GM18873 (cell line): ENCODE data around the gene RYR3.

Experiments
- ATAC-seq: cut with Tn5 transposase; IDR thresholded peaks from one replicate; pipeline ENCODE4 v1.9.1; 2021; ENCODE audit warnings: mild to moderate bottlenecking, moderate library complexity, moderate number of reproducible peaks; ENCODE audit not compliant: unreplicated experiment, low FRiP score

The RYR3 gene

GRCh38 chr15:33443708-33444107 lies 132.9 kb downstream of the RYR3 start:
- no peak for ATAC-seq

- ATAC-seq: no peak
These were observed 135.2 kb downstream of the RYR3 start for GRCh38 chr15:33445984-33446383.

GRCh38 chr15:33448151-33448550 lies 137.4 kb downstream of the RYR3 start:
- ATAC-seq: no peak

- ATAC-seq: no peak
These were observed 138.3 kb downstream of the RYR3 start for GRCh38 chr15:33448961-33449606.

DNA sequence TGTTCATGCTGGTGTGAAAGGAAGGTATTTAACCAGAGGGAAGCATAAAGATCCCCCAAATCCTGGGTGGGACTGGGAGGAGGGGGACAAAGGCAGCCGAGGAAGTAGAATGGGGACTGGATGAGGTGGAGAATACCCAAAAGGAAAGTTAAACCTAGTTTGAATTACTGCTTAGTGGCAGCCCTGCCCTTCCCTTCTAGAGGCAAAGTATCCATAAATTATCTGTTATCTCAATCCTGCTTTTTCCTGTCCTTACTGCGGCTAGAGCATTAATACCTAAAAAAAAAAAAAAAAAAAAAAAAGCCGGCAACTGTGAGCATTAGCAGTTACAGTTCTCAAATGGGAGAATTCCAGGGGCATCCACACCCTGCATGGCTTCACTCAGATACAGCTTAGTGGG lies 139.0 kb downstream of the RYR3 start:
- ATAC-seq: no peak

DNA sequence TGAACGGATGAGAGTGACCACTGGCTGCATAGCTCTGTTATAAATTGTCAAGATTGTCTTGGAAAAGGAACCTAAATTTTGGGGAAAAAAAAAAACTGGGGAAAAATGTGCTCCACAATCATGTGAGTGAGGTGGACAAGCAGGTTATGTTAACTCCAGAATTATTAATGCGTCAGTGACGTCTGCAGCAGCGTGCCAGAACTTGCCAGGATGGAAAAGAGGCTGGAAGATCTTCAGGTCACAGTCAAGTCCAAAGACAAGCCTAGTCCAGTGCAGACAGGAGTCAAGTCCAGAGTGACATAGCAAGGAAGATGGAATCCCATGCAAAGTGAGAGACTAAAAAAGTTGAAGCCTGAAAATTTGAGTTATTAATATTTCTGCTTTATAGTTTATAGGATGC lies 140.6 kb downstream of the RYR3 start:
- ATAC-seq: no peak

- no peak for ATAC-seq
These were observed 143.0 kb downstream of the RYR3 start for GRCh38 chr15:33453761-33454160.

DNA sequence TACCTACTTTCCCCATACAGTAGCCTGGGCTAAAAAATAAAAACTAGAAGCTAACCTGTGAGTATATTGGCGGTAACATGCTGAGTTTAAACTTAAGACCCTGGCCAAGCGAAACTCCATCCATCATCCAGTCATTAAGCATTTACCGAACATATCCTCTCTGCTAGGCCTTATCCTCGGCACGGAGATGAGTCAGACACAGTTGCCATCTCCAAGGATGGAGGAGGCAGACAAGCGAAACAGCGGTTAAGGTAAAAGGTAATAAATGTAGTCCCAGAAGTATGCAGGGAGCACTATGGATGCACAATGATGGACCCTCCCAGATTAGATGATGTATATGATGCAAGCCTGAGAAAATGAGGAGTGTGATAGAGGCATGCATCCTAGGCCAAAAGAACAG lies 143.6 kb downstream of the RYR3 start:
- ATAC-seq: no peak

DNA sequence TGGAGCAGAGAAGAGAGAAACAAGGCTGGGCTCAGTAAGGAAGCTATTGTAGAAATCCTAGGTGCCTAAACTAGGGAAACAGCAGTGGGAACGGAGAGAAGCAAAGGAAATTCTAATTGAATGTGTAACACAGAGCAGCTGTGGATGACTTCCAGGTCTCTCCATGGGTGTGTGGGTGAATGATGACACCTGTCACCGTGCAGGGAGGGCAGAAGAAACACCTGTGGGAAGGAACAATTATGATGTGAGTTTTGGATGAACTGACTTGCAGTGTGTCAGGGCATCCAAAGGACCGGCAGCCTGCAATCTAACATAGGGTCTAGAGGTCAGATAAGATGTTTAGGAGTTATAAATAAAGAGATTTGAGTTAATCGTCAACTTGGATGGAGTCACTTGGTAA lies 144.2 kb downstream of the RYR3 start:
- no peak for ATAC-seq

DNA sequence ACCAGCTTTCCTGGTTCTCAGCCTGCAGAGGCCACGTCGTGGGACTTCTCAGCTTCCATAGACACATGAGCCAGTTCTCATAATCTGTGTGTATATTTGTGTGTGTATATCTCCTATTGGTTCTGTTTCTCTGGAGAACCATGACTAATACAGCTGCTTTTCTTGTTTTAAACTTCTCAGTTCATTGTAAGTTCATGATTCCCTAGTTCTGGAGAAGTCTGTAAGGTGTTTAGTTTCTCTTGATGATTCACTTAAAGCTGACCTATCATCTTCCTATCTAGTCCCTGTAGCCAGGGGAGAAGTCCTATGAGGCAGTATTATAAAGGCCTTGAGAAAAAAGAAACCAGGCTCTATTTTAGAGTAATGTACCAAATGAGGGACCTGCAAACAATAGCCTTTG lies 147.7 kb downstream of the RYR3 start:
- no peak for ATAC-seq

GRCh38 chr15:33460166-33460805 lies 149.5 kb downstream of the RYR3 start:
- no peak for ATAC-seq

GRCh38 chr15:33461671-33462070 lies 150.9 kb downstream of the RYR3 start:
- ATAC-seq: no peak

GRCh38 chr15:33467146-33467815 lies 156.5 kb downstream of the RYR3 start:
- ATAC-seq: no peak

- ATAC-seq: no peak
These were observed 157.0 kb downstream of the RYR3 start for GRCh38 chr15:33467816-33468163.

DNA sequence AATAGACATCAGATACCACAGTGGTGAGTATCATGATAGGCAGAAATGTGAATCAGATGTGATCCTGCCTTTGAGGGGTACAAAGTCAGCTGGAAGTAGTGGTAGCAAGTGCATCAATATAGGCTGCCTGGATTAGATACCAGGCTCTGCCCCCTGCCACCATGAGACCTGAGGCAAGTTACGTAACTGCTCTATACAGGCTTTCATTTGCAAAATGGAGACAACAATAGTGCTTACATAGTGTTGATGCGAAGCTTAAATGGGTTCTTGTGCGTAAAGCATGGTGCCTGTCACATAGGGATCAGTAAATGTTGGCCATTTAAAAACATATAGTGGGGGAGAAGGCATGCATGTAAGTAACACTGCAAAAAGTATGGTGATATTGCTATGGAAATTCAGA lies 158.0 kb downstream of the RYR3 start:
- no peak for ATAC-seq

- no peak for ATAC-seq
These were observed 162.2 kb downstream of the RYR3 start for GRCh38 chr15:33473005-33473404.

DNA sequence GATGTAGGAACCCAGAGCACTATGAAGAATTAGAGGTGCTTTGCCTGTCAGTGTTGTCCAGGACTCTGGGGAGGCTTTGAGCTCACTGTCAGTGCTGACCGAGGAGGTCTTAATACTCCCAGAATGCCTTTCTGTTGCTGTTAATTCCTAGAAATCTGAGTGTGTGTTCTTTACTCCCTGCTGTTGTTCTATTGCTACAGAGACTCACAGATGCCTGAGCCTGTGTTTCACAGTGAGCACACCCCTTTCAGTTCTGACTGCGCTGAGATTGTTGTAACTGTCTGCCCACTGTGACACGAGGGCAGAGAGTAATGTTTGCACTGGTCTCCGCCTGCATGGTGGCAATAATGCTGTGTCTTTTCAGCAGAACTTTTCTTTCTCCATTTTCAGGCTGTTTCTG lies 162.9 kb downstream of the RYR3 start:
- ATAC-seq: no peak

DNA sequence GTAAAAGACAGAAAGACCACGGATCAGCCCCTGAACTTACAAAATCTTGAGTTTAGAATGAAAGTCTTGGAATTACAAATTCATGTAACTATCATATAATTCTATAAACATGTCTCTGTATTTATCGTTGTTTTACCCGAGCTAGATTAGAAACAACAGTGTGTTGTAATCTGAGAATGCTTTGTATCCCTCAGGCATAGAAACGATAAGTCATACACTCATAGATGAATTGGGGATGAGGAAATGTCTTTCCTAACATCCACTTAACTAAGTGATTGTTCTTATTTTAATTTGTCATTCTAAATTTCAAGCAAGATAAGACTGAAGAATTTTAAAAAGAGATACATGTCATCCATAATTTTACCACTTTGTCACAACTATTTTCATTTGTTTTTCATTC lies 165.3 kb downstream of the RYR3 start:
- no peak for ATAC-seq

- ATAC-seq: no peak
These were observed 166.1 kb downstream of the RYR3 start for GRCh38 chr15:33476908-33477307.

DNA sequence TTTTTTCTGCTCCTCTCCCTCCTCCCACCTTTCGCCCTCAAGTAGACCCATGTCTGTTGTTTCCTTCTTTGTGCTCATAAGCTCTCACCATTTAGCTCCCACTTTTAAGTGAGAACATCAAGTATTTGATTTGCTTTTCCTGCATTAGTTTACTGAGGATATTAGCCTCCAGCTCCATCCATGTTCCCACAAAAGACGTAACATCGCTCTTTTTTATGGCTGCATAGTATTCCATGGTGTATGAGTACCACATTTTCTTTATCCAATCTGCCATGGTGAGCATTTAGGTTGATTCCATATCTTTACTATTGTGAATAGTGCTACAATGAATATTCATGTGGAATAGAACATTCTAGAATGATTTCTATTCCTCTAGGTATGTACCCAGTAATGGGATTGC lies 178.6 kb downstream of the RYR3 start:
- no peak for ATAC-seq

- ATAC-seq: no peak
These were observed 179.9 kb downstream of the RYR3 start for GRCh38 chr15:33490703-33491102.

DNA sequence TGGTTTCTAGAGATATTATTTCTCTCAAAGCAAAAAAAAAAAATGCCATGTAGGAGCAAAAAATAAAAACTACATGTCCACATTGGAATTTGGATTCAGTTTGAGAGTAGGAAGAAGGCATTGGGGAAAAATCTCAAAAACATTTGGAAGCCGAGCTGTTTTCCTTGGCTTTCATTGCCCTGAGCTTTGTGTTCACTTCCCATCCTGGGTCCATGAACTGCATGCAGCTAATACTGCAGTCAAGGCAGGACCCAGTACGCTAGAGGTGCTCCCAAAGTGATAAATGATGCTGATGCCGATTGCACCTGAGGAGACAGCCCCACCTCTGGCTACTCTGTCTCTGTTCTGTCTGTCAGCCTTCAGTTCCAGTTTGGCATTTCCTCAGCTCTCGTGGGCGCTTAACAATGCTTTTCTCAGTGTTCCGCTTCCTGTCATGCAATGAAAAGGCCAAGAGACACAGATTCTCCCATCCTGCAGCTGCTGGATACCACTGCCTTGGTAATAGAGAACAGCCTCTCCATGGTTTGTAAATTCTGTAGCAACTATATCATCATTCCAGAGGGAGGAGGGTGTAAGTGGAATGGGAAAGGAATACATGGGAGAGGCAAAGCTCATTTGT lies 181.8 kb downstream of the RYR3 start:
- ATAC-seq: no peak
